ENCODE results near the gene CCSER2.
"Not testable (repeated sequence)": the region's sequence is repeated elsewhere in the genome, so short reads cannot be mapped to it uniquely, and the experiment has no call there.

The CCSER2 gene

GRCh38 chr10:84328418-84329195 lies at the start of gene CCSER2:
TSS of gene CCSER2 (plus strand) at chr10:84328589. CDS start at chr10:84371053, 42,464 bp downstream.
- peak; percentile 88 for DNase-seq (ENCODE audit: low spot score)

DNA sequence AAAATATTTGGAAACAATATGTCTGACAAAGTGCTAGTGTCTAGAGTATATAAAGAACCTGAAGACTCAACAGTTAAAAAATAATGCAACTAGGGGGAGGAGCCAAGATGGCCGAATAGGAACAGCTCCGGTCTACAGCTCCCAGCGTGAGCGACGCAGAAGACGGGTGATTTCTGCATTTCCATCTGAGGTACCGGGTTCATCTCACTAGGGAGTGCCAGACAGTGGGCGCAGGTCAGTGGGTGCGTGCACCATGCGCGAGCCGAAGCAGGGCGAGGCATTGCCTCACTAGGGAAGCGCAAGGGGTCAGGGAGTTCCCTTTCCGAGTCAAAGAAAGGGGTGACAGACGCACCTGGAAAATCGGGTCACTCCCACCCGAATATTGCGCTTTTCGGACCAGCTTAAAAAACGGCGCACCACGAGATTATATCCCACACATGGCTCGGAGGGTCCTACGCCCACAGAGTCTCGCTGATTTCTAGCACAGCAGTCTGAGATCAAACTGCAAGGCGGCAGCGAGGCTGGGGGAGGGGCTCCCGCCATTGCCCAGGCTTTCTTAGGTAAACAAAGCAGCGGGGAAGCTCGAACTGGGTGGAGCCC lies 48.4 kb upstream of the CCSER2 start:
- not testable (repeated sequence) for DNase-seq (ENCODE audit: low spot score)

- DNase-seq (ENCODE audit: low spot score): no peak
Observed at GRCh38 chr10:84286695-84287094, 41.7 kb upstream of the CCSER2 start.

GRCh38 chr10:84288151-84288550 lies 40.2 kb upstream of the CCSER2 start:
- DNase-seq (ENCODE audit: low spot score): no peak

DNA sequence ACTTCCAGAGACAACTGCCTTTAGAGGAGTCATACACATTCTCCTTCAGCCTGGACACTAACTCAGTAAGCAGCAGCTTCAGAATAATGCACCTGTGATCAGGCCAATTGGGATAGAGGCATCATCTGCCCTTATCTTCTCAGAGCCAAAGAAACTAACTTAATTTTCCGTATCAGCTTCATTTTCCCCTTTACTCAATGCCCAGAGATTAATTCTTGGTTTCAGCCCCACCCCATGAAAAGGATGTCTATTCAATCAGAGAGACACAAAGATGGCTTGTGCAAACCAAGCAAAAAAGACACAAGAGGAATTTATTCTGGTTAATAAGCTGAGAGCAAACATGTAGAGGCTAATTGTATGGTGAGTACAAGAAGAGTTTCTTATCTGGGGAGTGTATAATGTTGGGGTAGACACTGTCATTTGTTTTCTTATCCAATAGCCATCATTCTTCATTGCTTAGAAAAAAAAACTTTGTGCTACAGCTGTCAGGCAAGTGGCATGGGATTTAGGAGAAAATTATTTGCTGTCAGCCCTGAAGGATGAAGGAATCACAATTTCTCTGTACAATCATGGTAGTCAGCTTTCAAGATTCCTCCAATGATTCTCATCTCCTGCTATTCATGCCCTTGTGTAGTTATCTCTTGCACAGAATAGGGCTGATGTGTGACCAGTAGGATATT lies 38.7 kb upstream of the CCSER2 start:
- DNase-seq (ENCODE audit: low spot score): no peak

DNA sequence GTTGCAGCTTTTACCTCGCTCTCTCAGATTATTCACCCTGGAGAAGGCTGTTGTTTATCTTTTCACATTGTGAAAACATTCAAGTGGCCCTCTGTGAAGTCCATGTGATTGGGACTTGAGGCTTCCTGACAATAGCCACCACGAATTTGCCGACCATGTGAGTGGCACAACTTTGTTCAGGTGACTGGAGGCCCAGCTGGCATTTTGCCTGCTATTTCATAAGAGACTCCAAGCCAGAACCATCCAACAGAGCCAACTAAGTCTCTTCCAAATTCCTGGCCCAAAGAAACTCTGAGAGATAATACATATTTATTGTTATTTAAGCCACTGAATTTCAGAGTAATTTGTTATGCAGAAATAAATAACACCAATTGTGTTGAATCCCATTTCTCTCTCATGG lies 38.2 kb upstream of the CCSER2 start:
- no peak for DNase-seq (ENCODE audit: low spot score)

- DNase-seq (ENCODE audit: low spot score): peak; percentile 11
Observed at GRCh38 chr10:84291384-84291783, 37.0 kb upstream of the CCSER2 start.

GRCh38 chr10:84292502-84292901 lies 35.9 kb upstream of the CCSER2 start:
- no peak for DNase-seq (ENCODE audit: low spot score)

- no peak for DNase-seq (ENCODE audit: low spot score)
Observed at GRCh38 chr10:84293171-84293570, 35.2 kb upstream of the CCSER2 start.

- no peak for DNase-seq (ENCODE audit: low spot score)
Observed at GRCh38 chr10:84293574-84294016, 34.8 kb upstream of the CCSER2 start.

- DNase-seq (ENCODE audit: low spot score): no peak
Observed at GRCh38 chr10:84294766-84295447, 33.5 kb upstream of the CCSER2 start.

DNA sequence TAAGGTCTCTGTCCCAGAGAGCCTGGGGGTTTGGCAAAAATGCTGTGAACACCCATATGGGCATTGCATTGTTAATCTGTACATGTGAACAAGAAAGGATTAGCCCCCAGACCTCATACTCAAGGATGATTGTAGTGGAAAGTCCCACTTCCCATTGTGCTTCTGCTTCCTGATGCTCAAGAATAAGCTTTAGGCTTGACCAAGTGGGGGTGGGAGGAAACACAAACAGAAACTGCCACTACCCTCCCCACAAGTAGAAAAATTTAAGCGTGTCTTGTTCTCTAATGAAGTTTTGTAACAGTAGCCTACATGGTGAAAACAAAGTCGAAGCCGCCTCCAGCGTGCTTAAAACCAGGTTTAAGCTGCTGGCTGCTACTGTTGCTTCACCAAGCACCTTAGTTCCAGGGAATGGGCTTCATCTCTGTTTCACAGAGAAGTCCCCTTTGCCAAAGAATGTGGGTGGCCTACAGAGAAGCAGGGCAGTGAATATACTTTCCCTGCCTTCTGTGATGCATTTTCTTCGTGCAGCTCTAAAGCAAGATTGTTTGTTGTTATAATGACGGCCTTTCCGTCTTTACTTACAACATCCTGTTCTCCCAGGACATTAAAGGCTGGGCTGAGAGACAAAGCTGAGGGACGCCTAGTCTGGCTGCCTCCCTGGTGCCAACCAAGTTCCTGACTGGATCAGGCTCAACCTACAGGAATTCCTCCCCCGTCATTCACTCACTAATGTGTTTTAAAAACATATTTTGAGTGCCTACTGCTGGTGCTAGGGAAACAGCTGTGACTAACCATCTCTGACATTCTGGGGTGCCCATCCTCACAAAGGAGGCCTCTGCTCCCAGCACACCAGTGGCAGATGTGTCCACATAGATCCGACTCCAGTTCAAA lies 32.1 kb upstream of the CCSER2 start:
- DNase-seq (ENCODE audit: low spot score): no peak

GRCh38 chr10:84298057-84298456 lies 30.3 kb upstream of the CCSER2 start:
- DNase-seq (ENCODE audit: low spot score): no peak

GRCh38 chr10:84302223-84302622 lies 26.2 kb upstream of the CCSER2 start:
- DNase-seq (ENCODE audit: low spot score): no peak

DNA sequence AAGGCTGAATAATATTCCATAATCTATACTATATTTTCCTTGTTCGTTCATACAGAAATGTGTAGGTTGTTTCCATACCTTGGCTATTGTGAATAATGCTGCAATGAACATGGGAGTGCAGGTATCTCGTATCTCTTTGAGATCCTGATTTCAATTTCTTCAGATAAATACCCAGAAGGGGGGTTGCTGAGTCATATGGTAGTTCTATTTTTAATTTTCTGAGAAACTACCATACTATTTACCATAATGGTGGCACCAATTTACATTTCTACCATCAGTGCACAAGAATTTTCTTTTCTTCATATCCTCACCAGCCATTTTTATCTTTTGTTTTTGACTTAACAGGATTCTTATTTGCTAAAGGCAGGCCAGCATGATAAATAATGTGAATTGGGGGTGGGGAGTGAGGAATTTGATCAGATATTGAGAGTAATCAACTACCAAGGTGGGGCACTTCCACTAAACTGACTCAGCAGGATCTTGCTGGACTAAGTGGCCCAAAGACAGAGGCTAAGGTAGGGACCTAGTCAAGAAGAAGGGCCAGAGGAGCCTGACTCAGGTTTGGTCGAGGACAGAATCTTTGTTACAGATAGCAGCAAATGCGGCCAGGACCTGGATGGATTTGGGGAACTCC lies 21.5 kb upstream of the CCSER2 start:
- no peak for DNase-seq (ENCODE audit: low spot score)

DNA sequence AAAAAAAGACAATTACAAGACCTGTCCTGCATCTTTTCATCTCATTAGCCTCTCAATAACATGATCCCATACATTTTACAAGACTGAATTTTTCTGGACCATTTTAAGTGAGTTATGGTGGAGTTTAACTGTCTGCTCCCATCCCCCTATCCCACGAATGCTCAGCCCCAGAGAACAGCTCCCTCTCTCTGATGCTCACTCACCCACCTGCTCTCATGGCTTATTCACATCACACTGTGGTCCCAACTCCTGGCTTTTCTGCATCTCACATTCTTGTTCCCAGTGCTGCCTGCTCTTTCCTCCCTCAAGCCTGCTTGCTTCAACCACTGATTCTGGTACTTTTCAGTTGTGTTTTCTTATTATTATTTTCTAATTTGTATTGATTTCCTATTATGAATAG lies 20.4 kb upstream of the CCSER2 start:
- no peak for DNase-seq (ENCODE audit: low spot score)

- DNase-seq (ENCODE audit: low spot score): no peak
Observed at GRCh38 chr10:84308481-84309304, 19.7 kb upstream of the CCSER2 start.

GRCh38 chr10:84310470-84310869 lies 17.9 kb upstream of the CCSER2 start:
- DNase-seq (ENCODE audit: low spot score): no peak

- no peak for DNase-seq (ENCODE audit: low spot score)
Observed at GRCh38 chr10:84311576-84311975, 16.8 kb upstream of the CCSER2 start.

DNA sequence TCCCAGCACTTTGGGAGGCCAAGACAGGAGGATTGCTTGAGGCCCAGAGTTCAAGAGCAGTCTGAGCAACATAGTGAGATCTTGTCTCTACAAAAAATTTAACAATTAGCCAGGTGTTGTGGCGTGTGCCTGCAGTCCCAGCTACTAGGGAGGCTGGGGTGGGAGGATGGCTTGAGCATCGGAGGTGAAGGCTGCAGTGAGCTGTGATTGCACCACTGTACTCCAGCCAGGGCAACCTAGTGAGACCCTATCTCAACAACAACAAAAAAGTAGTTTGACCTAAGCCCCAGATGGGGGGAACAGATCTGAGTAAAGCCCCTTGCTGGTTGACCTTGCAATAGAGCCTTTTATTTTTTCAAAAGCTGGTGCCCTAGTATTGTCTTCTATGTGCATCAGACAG lies 15.6 kb upstream of the CCSER2 start:
- no peak for DNase-seq (ENCODE audit: low spot score)
